IMR-90 (cell line): Measurements from ENCODE around the gene HSD17B4. TPM values are rescaled to one million over a fixed set of nuclear protein-coding genes. Genes with fewer than 3 reads are reported as not detected.

Source experiments
- ATAC-seq: fragments of 200-7000 bp; cut with Tn5 transposase; 2 replicates; pipeline ENCODE4 v1.9.1; 2020; ENCODE audit warnings: low read depth, mild to moderate bottlenecking, moderate library complexity
- BruUV-seq: library from RNA; stranded (reverse); fragments of 400-500 nt; replicated peaks from 2 replicates; lab custom pipeline; 2021; lab: Mats Ljungman, UMichigan
- CTCF ChIA-PET: fragments of 300-600 bp; formaldehyde crosslinking; extraction: SDS; loops from one replicate; lab custom pipeline; 2021; ENCODE audit warnings: antibody characterized with exemption; lab: Yijun Ruan, JAX
- POLR2A ChIA-PET: fragments of 300-600 bp; sonication (Branson Sonifier 250); formaldehyde crosslinking; loops from one replicate; lab custom pipeline; 2022; ENCODE audit warnings: antibody characterized with exemption; ENCODE audit not compliant: unreplicated experiment; lab: Charles Lee
- DNase-seq: peaks from one replicate; pipeline ENCODE4 v3.0.0; 2013
- H2AFZ ChIP-seq: replicated peaks from 2 replicates; pipeline ENCODE3; 2013; ENCODE audit warnings: low read length, mild to moderate bottlenecking; ENCODE audit not compliant: poor library complexity
- H2AK5ac ChIP-seq: 2 replicates; pipeline ENCODE4 v1.6.1; 2013; ENCODE audit warnings: low read depth, low read length, inconsistent platforms
- H2AK9ac ChIP-seq: replicated peaks from 2 replicates; pipeline ENCODE3; 2013; ENCODE audit warnings: mild to moderate bottlenecking, low read depth, low read length, moderate library complexity; ENCODE audit not compliant: poor library complexity
- H2BK120ac ChIP-seq: 2 replicates; pipeline ENCODE4 v1.6.1; 2013; ENCODE audit warnings: low read depth, low read length, inconsistent platforms
- H2BK15ac ChIP-seq: 3 replicates; pipeline ENCODE4 v1.6.1; 2013; ENCODE audit warnings: low read depth, low read length, inconsistent platforms
- H2BK20ac ChIP-seq: 2 replicates; pipeline ENCODE4 v1.6.1; 2013; ENCODE audit warnings: low read depth, mild to moderate bottlenecking, inconsistent platforms, low read length, moderate library complexity
- H2BK5ac ChIP-seq: 2 replicates; pipeline ENCODE4 v1.6.1; 2013; ENCODE audit warnings: mild to moderate bottlenecking, low read depth, low read length, inconsistent platforms; ENCODE audit not compliant: poor library complexity, severe bottlenecking
- H3K14ac ChIP-seq: replicated peaks from 2 replicates; pipeline ENCODE4 v1.6.1; 2013; ENCODE audit warnings: low read depth, low read length, inconsistent platforms
- H3K18ac ChIP-seq: 2 replicates; pipeline ENCODE4 v1.6.1; 2013; ENCODE audit warnings: low read depth, low read length, control low read depth
- H3K23ac ChIP-seq: 2 replicates; pipeline ENCODE4 v1.6.1; 2013; ENCODE audit warnings: low read depth, low read length, inconsistent platforms
- H3K27ac ChIP-seq: 2 replicates; pipeline ENCODE4 v1.5.1; 2013; ENCODE audit warnings: mild to moderate bottlenecking, control low read depth, low read length; ENCODE audit not compliant: insufficient read depth
- H3K27me3 ChIP-seq: 2 replicates; pipeline ENCODE4 v1.6.1; 2013; ENCODE audit warnings: low read length; ENCODE audit not compliant: control insufficient read depth, insufficient read depth
- H3K36me3 ChIP-seq: 2 replicates; pipeline ENCODE4 v1.6.1; 2013; ENCODE audit warnings: low read length, mixed read lengths; ENCODE audit not compliant: control insufficient read depth, insufficient read depth
- H3K4ac ChIP-seq: 2 replicates; pipeline ENCODE4 v1.6.1; 2013; ENCODE audit warnings: low read depth, low read length, inconsistent platforms
- H3K4me1 ChIP-seq: 2 replicates; pipeline ENCODE4 v1.6.1; 2013; ENCODE audit warnings: low read length, mixed read lengths; ENCODE audit not compliant: control insufficient read depth, insufficient read depth
- H3K4me2 ChIP-seq: 2 replicates; pipeline ENCODE4 v1.6.1; 2013; ENCODE audit warnings: low read depth, mild to moderate bottlenecking, control low read depth, low read length, moderate library complexity
- H3K4me3 ChIP-seq: 2 replicates; pipeline ENCODE4 v1.5.1; 2013; ENCODE audit warnings: low read depth, mild to moderate bottlenecking, control low read depth, low read length, moderate library complexity; ENCODE audit not compliant: insufficient read depth
- H3K56ac ChIP-seq: 2 replicates; pipeline ENCODE4 v1.6.1; 2013; ENCODE audit warnings: low read length, inconsistent platforms; ENCODE audit not compliant: insufficient read depth; ENCODE audit errors: extremely low read depth
- H3K79me1 ChIP-seq, 2 experiments: 2 replicates each; pipeline ENCODE4 v1.6.1; 2013; ENCODE audit warnings: low read length in 2 of 2, inconsistent platforms in 1 of 2, low read depth in 1 of 2
- H3K9ac ChIP-seq: 2 replicates; pipeline ENCODE4 v1.6.1; 2013; ENCODE audit warnings: low read depth, low read length, control low read depth
- H3K9me1 ChIP-seq: 2 replicates; pipeline ENCODE4 v1.6.1; 2013; ENCODE audit warnings: low read length, inconsistent platforms; ENCODE audit not compliant: insufficient read depth
- H3K9me3 ChIP-seq: 2 replicates; pipeline ENCODE4 v1.6.1; 2013; ENCODE audit warnings: low read length; ENCODE audit not compliant: control insufficient read depth, insufficient read depth
- H4K20me1 ChIP-seq: 2 replicates; pipeline ENCODE4 v1.6.1; 2013; ENCODE audit warnings: low read length, inconsistent platforms; ENCODE audit not compliant: insufficient read depth
- H4K5ac ChIP-seq: 2 replicates; pipeline ENCODE4 v1.6.1; 2013; ENCODE audit warnings: mild to moderate bottlenecking, low read depth, low read length, control low read depth
- H4K8ac ChIP-seq, 2 experiments: 2 replicates each; pipeline ENCODE4 v1.6.1; 2013; ENCODE audit warnings: low read depth in 2 of 2, low read length in 2 of 2, control low read depth in 1 of 2, inconsistent platforms in 1 of 2
- H4K91ac ChIP-seq: 2 replicates; pipeline ENCODE4 v1.6.1; 2013; ENCODE audit warnings: low read depth, low read length, inconsistent platforms; ENCODE audit not compliant: insufficient read depth
- FOS ChIP-seq: fragments of 150-350 bp; IDR thresholded peaks from 2 replicates; pipeline ENCODE4 v1.6.1; 2016; ENCODE audit warnings: low read depth, low read length
- MAFK ChIP-seq: IDR thresholded peaks from 2 replicates; pipeline ENCODE4 v1.6.1; 2012; ENCODE audit warnings: low read depth, low read length, improper control_type of control experiment
- POLR2A ChIP-seq: IDR thresholded peaks from 2 replicates; pipeline ENCODE4 v1.6.1; 2012; ENCODE audit warnings: mild to moderate bottlenecking, low read depth, low read length
- SMC3 ChIP-seq: fragments of 150-350 bp; IDR thresholded peaks from 2 replicates; pipeline ENCODE4 v1.6.1; 2016; ENCODE audit warnings: low read depth, mild to moderate bottlenecking, antibody characterized with exemption, low read length, moderate library complexity
- WGBS, 2 experiments: methylation state at CpG; one replicate each; pipeline versions ENCODE4 v1.1.5 to v1.1.7; 2013; ENCODE audit warnings: missing lambda C conversion rate in 2 of 2; ENCODE audit not compliant: insufficient read length in 1 of 2; ENCODE audit errors: extremely low coverage in 2 of 2; 5-methylcytosine and 5-hydroxymethylcytosine counted together
- dilution Hi-C: fragments of 300-500 bp; cut with HindIII; formaldehyde crosslinking; loops from one replicate; pipeline ENCODE4 v1.14.3; 2018; ENCODE audit warnings: low sequenced_read_pairs; ENCODE audit not compliant: unreplicated experiment
- in situ Hi-C: fragments of 300-500 bp; cut with MboI; formaldehyde crosslinking; loops from 3 replicates; pipeline ENCODE4 v1.14.3; 2019; ENCODE audit warnings: low sequenced_read_pairs, inconsistent platforms, mixed read lengths
- intact Hi-C: fragments of 100-400 bp; cut with micrococcal nuclease; formaldehyde crosslinking; loops from 2 replicates; pipeline ENCODE4 v1.10.0; 2022
- polyA plus RNA-seq, 3 experiments: library from polyadenylated mRNA; depleted of rRNA; stranded (reverse); fragments of >200 nt; gene quantifications; 2 replicates each; pipeline ENCODE4 v1.2.3, GENCODE V29; 2012; ENCODE audit warnings: low replicate concordance in 1 of 3
- total RNA-seq: library from RNA; depleted of rRNA; stranded (reverse); fragments of >200 nt; gene quantifications from 2 replicates; pipeline ENCODE4 v1.2.3, GENCODE V29; 2012
- TF ChIP-seq, protein P1 (sequence below): conservative IDR thresholded peaks from 2 replicates; pipeline ENCODE4 v1.5.1; 2012; ENCODE audit warnings: mild to moderate bottlenecking, low read depth, low read length, improper control_type of control experiment
- TF ChIP-seq, protein P2 (sequence below): fragments of 150-350 bp; IDR thresholded peaks from 2 replicates; pipeline ENCODE4 v1.6.1; 2017; ENCODE audit warnings: mild to moderate bottlenecking, antibody characterized with exemption, low read length, low read depth
- TF ChIP-seq, protein P3 (sequence below): fragments of 150-350 bp; IDR thresholded peaks from 2 replicates; pipeline ENCODE4 v1.6.1; 2016; ENCODE audit warnings: low read depth, mild to moderate bottlenecking, low read length, moderate library complexity, borderline replicate concordance

Gene HSD17B4
- total and polyA plus RNA-seq, 2 of the 4 experiments (the other 2 are of a cell fraction): 95.1 to 154 TPM

DNA sequence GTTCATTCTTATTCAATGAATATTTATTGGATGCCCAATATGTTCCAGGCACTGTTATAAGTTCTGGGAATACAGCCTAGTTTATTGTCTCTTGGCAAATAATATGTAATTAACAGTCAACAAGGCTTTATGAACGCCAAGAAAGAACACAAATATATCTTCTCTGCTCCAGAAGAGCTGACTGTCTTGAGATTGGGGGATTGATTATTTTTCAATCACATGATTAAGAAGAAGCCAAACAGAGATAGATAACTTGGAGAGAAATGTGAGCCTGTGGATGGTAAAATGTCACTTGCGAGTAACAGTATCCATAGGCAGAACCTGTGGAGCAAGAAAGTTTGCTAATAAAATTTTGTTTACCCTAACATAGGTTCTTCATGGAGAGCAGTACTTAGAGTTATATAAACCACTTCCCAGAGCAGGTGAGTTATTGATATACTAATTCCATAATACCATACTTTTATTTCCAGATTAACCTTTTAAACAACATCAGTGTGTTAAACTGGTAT lies 49.4 kb downstream of the HSD17B4 start:
- no peak overlapping the region for H3K4me2 ChIP-seq

More for the DNA sequence above, 49.4 kb downstream of the HSD17B4 start:
- Histone ChIP-seq H2BK15ac (no peak overlapping the region), H3K9me1 (no peaks in the 10 kb centered on the region), H3K27me3 (no peaks in the 10 kb centered on the region), H2AFZ (no peak overlapping the region), H2BK5ac (no peak overlapping the region), H3K27ac (no peak overlapping the region), H4K8ac (no peak overlapping the region), H3K9me3 (peaks cover 4% of the 10 kb centered on the region; the same call in 1 of the 2 replicates), H3K4ac (no peak overlapping the region), H3K18ac (no peak overlapping the region), H2BK20ac (no peak overlapping the region), H3K9ac (no peak overlapping the region), H3K4me1 (no peaks in the 10 kb centered on the region), H4K5ac (no peak overlapping the region), H3K4me3 (no peak overlapping the region), H4K91ac (no peak overlapping the region), H2BK120ac (no peak overlapping the region), H3K14ac (no peak overlapping the region), H2AK5ac (no peak overlapping the region), H3K36me3 (0 out of 2 replicates have a peak, but pooled peaks cover 4% of the 10 kb centered on the region), H3K23ac (no peak overlapping the region), H3K79me1 (no peaks in the 10 kb centered on the region), H3K56ac (no peak overlapping the region), H4K20me1 (no peaks in the 10 kb centered on the region), H2AK9ac (no peak overlapping the region)
- TF ChIP-seq, protein P1, sequence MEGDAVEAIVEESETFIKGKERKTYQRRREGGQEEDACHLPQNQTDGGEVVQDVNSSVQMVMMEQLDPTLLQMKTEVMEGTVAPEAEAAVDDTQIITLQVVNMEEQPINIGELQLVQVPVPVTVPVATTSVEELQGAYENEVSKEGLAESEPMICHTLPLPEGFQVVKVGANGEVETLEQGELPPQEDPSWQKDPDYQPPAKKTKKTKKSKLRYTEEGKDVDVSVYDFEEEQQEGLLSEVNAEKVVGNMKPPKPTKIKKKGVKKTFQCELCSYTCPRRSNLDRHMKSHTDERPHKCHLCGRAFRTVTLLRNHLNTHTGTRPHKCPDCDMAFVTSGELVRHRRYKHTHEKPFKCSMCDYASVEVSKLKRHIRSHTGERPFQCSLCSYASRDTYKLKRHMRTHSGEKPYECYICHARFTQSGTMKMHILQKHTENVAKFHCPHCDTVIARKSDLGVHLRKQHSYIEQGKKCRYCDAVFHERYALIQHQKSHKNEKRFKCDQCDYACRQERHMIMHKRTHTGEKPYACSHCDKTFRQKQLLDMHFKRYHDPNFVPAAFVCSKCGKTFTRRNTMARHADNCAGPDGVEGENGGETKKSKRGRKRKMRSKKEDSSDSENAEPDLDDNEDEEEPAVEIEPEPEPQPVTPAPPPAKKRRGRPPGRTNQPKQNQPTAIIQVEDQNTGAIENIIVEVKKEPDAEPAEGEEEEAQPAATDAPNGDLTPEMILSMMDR: no peak
- TF ChIP-seq, protein P2, sequence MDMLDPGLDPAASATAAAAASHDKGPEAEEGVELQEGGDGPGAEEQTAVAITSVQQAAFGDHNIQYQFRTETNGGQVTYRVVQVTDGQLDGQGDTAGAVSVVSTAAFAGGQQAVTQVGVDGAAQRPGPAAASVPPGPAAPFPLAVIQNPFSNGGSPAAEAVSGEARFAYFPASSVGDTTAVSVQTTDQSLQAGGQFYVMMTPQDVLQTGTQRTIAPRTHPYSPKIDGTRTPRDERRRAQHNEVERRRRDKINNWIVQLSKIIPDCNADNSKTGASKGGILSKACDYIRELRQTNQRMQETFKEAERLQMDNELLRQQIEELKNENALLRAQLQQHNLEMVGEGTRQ: no peak
- no peak for TF ChIP-seq FOS
- TF ChIP-seq MAFK: no peak
- TF ChIP-seq, protein P3, sequence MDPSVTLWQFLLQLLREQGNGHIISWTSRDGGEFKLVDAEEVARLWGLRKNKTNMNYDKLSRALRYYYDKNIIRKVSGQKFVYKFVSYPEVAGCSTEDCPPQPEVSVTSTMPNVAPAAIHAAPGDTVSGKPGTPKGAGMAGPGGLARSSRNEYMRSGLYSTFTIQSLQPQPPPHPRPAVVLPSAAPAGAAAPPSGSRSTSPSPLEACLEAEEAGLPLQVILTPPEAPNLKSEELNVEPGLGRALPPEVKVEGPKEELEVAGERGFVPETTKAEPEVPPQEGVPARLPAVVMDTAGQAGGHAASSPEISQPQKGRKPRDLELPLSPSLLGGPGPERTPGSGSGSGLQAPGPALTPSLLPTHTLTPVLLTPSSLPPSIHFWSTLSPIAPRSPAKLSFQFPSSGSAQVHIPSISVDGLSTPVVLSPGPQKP: no peak
- TF ChIP-seq SMC3: no peak
- no peak for TF ChIP-seq POLR2A
- no peak for ATAC-seq
- BruUV-seq: no TSS peak
- ChIA-PET CTCF (no interaction called here), POLR2A (no interaction called here)
- whole genome bisulfite sequencing, 2 experiments: no CpG with 5 or more reads among the region's 2 CpGs
- intact Hi-C loops: no loop called here
- DNase-seq: no peak
- dilution Hi-C loops: no loop called here
- in situ Hi-C loops: no loop called here
